Measurements from ENCODE around the gene EFL1.
"Not testable (repeated sequence)": the region's sequence is repeated elsewhere in the genome, so short reads cannot be mapped to it uniquely, and the experiment has no call there.

The EFL1 gene

GRCh38 chr15:82272154-82272553 lies 9.6 kb upstream of the EFL1 start:
- Histone ChIP-seq H3K36me3 (ENCODE audit: insufficient read depth, low read length) (no peaks in the 10 kb centered on the region), H3K27ac (ENCODE audit: low read depth, low read length) (no peak overlapping the region), H3K27me3 (ENCODE audit: control insufficient read depth in 1 of 2, insufficient read depth in 2 of 2, low read length in 2 of 2) (no peaks in the 10 kb centered on the region), H3K4me1 (ENCODE audit: insufficient read depth, low read length) (no peaks in the 10 kb centered on the region), H3K9ac (ENCODE audit: low read length) (no peak overlapping the region), H3K4me3 (ENCODE audit: low read depth in 1 of 2, low read length in 2 of 2) (no peak overlapping the region), H3K9me3 (ENCODE audit: low read length) (no peaks in the 10 kb centered on the region)

- H3K27me3 ChIP-seq (ENCODE audit: control insufficient read depth in 1 of 2, insufficient read depth in 2 of 2, low read length in 2 of 2); H3K36me3 ChIP-seq (ENCODE audit: insufficient read depth, low read length); H3K9me3 ChIP-seq (ENCODE audit: low read length); H3K9ac ChIP-seq (ENCODE audit: low read length); H3K4me1 ChIP-seq (ENCODE audit: insufficient read depth, low read length); H3K4me3 ChIP-seq (ENCODE audit: low read depth in 1 of 2, low read length in 2 of 2); H3K27ac ChIP-seq (ENCODE audit: low read depth, low read length): not testable (repeated sequence)
These were observed 5.9 kb upstream of the EFL1 start for GRCh38 chr15:82268454-82268853.

DNA sequence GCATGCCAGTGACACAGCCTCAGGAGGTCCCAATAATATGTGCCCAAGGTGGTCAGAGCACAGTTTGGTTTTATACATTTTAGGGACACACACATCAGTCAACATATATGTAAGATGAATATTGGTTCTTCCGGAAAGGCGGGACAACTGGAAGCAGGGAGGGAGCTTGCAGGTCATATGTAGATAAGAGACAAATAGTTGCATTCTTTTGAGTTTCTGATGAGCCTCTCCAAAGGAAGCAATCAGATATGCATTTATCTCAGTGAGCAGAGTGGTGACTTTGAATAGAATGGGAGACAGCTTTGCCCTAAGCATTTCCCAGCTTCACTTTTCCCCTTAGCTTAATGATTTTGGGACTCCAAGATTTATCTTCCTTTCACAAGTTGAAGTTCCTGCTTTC lies 4.6 kb upstream of the EFL1 start:
- not testable (repeated sequence) for H3K4me3 ChIP-seq (ENCODE audit: low read depth in 1 of 2, low read length in 2 of 2); H3K27ac ChIP-seq (ENCODE audit: low read depth, low read length); H3K36me3 ChIP-seq (ENCODE audit: insufficient read depth, low read length); H3K27me3 ChIP-seq (ENCODE audit: control insufficient read depth in 1 of 2, insufficient read depth in 2 of 2, low read length in 2 of 2); H3K4me1 ChIP-seq (ENCODE audit: insufficient read depth, low read length); H3K9ac ChIP-seq (ENCODE audit: low read length); H3K9me3 ChIP-seq (ENCODE audit: low read length)

DNA sequence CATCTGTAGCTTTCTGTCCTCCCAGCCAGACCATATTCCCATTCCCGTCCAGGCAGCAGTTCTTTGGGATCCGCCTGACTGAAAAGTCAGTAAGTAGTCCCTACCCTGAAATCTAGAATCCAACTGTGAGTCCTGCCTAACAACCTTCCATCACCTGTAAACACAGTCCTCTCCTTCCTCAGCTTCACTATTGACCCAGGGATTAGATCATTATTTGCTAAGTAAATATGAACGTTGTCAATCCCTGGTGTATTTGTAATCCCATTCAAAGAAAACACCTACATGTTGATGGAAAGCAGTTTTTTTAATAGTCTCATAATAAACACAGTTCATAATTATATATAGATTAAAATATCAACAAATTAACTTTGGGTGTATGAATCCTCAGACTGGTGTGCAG lies 816 bp upstream of the EFL1 start:
- peaks cover 13% of the 10 kb centered on the region for H3K4me1 ChIP-seq (ENCODE audit: insufficient read depth, low read length)
- no peaks in the 10 kb centered on the region for H3K9me3 ChIP-seq (ENCODE audit: low read length)
- peak overlapping the region; percentile 21 for H3K27ac ChIP-seq (ENCODE audit: low read depth, low read length)
- H3K27me3 ChIP-seq (ENCODE audit: control insufficient read depth in 1 of 2, insufficient read depth in 2 of 2, low read length in 2 of 2): no peaks in the 10 kb centered on the region
- peaks cover 6% of the 10 kb centered on the region for H3K36me3 ChIP-seq (ENCODE audit: insufficient read depth, low read length)
- H3K9ac ChIP-seq (ENCODE audit: low read length): no peak overlapping the region
- H3K4me3 ChIP-seq (ENCODE audit: low read depth in 1 of 2, low read length in 2 of 2): peak overlapping the region; percentile 55 to 68

GRCh38 chr15:82261566-82262421 lies 740 bp downstream of the EFL1 start:
- not testable (repeated sequence) for H3K27me3 ChIP-seq (ENCODE audit: control insufficient read depth in 1 of 2, insufficient read depth in 2 of 2, low read length in 2 of 2); H3K9me3 ChIP-seq (ENCODE audit: low read length); H3K36me3 ChIP-seq (ENCODE audit: insufficient read depth, low read length); H3K9ac ChIP-seq (ENCODE audit: low read length)
- peak overlapping the region; percentile 21 for H3K27ac ChIP-seq (ENCODE audit: low read depth, low read length)
- H3K4me1 ChIP-seq (ENCODE audit: insufficient read depth, low read length): peaks cover 13% of the 10 kb centered on the region
- H3K4me3 ChIP-seq (ENCODE audit: low read depth in 1 of 2, low read length in 2 of 2): peak overlapping the region; percentile 55 to 68

- not testable (repeated sequence) for H3K9me3 ChIP-seq (ENCODE audit: low read length); H3K27me3 ChIP-seq (ENCODE audit: control insufficient read depth in 1 of 2, insufficient read depth in 2 of 2, low read length in 2 of 2); H3K36me3 ChIP-seq (ENCODE audit: insufficient read depth, low read length); H3K27ac ChIP-seq (ENCODE audit: low read depth, low read length); H3K4me3 ChIP-seq (ENCODE audit: low read depth in 1 of 2, low read length in 2 of 2); H3K4me1 ChIP-seq (ENCODE audit: insufficient read depth, low read length); H3K9ac ChIP-seq (ENCODE audit: low read length)
These were observed 14.3 kb downstream of the EFL1 start for GRCh38 chr15:82248261-82248660.

GRCh38 chr15:82245956-82246355 lies 16.6 kb downstream of the EFL1 start:
- H3K27ac ChIP-seq (ENCODE audit: low read depth, low read length); H3K4me1 ChIP-seq (ENCODE audit: insufficient read depth, low read length); H3K4me3 ChIP-seq (ENCODE audit: low read depth in 1 of 2, low read length in 2 of 2); H3K9ac ChIP-seq (ENCODE audit: low read length); H3K36me3 ChIP-seq (ENCODE audit: insufficient read depth, low read length); H3K27me3 ChIP-seq (ENCODE audit: control insufficient read depth in 1 of 2, insufficient read depth in 2 of 2, low read length in 2 of 2); H3K9me3 ChIP-seq (ENCODE audit: low read length): not testable (repeated sequence)

GRCh38 chr15:82243644-82244043 lies 18.9 kb downstream of the EFL1 start:
- H3K27me3 ChIP-seq (ENCODE audit: control insufficient read depth in 1 of 2, insufficient read depth in 2 of 2, low read length in 2 of 2); H3K27ac ChIP-seq (ENCODE audit: low read depth, low read length); H3K9ac ChIP-seq (ENCODE audit: low read length); H3K4me3 ChIP-seq (ENCODE audit: low read depth in 1 of 2, low read length in 2 of 2); H3K4me1 ChIP-seq (ENCODE audit: insufficient read depth, low read length); H3K9me3 ChIP-seq (ENCODE audit: low read length): not testable (repeated sequence)
- peaks cover 13% of the 10 kb centered on the region for H3K36me3 ChIP-seq (ENCODE audit: insufficient read depth, low read length)

DNA sequence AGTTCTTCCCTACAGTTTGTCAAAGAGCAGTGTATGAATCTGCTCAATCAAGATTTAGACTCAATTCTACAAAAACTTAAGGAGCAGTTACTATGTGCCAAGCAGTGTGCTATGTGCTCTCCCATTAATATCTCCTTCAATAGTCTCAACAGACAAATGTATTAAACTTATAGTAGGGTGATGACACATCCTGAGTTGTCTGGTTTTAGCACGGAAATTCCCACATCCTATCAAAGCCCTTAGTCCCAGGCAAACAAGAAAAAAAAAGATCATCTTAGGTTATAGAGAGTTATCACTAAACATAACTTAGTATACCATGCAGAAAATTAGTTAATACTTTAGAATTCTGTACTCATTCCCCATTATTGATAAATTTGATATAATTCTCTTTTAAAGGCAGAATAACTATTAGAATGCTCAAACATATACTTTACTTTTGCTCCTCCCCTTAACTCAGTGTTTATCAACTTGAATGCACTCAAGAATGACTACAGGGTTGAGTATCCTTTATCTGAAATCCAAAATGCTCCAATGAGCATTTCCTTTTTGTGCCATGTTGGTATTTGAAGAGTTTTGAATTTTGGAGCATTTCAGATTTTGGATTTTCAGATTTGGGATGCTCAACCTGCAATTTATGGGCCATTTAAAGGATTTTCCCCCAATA lies 20.6 kb downstream of the EFL1 start:
- H3K27ac ChIP-seq (ENCODE audit: low read depth, low read length); H3K27me3 ChIP-seq (ENCODE audit: control insufficient read depth in 1 of 2, insufficient read depth in 2 of 2, low read length in 2 of 2); H3K4me1 ChIP-seq (ENCODE audit: insufficient read depth, low read length); H3K9me3 ChIP-seq (ENCODE audit: low read length); H3K4me3 ChIP-seq (ENCODE audit: low read depth in 1 of 2, low read length in 2 of 2); H3K9ac ChIP-seq (ENCODE audit: low read length): not testable (repeated sequence)
- peaks cover 13% of the 10 kb centered on the region for H3K36me3 ChIP-seq (ENCODE audit: insufficient read depth, low read length)

- no peaks in the 10 kb centered on the region for H3K27me3 ChIP-seq (ENCODE audit: control insufficient read depth in 1 of 2, insufficient read depth in 2 of 2, low read length in 2 of 2)
- H3K9ac ChIP-seq (ENCODE audit: low read length): no peak overlapping the region
- H3K36me3 ChIP-seq (ENCODE audit: insufficient read depth, low read length): peaks cover 13% of the 10 kb centered on the region
- H3K4me3 ChIP-seq (ENCODE audit: low read depth in 1 of 2, low read length in 2 of 2): no peak overlapping the region
- H3K27ac ChIP-seq (ENCODE audit: low read depth, low read length): no peak overlapping the region
- H3K4me1 ChIP-seq (ENCODE audit: insufficient read depth, low read length): no peaks in the 10 kb centered on the region
- no peaks in the 10 kb centered on the region for H3K9me3 ChIP-seq (ENCODE audit: low read length)
These were observed 22.7 kb downstream of the EFL1 start for GRCh38 chr15:82239685-82240391.

GRCh38 chr15:82237944-82238534 lies 24.5 kb downstream of the EFL1 start:
- H3K4me3 ChIP-seq (ENCODE audit: low read depth in 1 of 2, low read length in 2 of 2); H3K27me3 ChIP-seq (ENCODE audit: control insufficient read depth in 1 of 2, insufficient read depth in 2 of 2, low read length in 2 of 2); H3K4me1 ChIP-seq (ENCODE audit: insufficient read depth, low read length); H3K9ac ChIP-seq (ENCODE audit: low read length); H3K27ac ChIP-seq (ENCODE audit: low read depth, low read length); H3K9me3 ChIP-seq (ENCODE audit: low read length): not testable (repeated sequence)
- H3K36me3 ChIP-seq (ENCODE audit: insufficient read depth, low read length): peaks cover 13% of the 10 kb centered on the region
